HTR-8/SVneo (cell line): ENCODE results near the gene SLC25A13.

Source experiments
- DNase-seq: peaks from one replicate; pipeline ENCODE4 v3.0.0; 2011; ENCODE audit warnings: low spot score, mixed read lengths; ENCODE audit not compliant: insufficient read length
- FAIRE-seq: peaks from 2 replicates; lab custom pipeline; 2011; peaks lifted over from hg19 to GRCh38; lab: Jason Lieb, UNC

Gene SLC25A13

DNA sequence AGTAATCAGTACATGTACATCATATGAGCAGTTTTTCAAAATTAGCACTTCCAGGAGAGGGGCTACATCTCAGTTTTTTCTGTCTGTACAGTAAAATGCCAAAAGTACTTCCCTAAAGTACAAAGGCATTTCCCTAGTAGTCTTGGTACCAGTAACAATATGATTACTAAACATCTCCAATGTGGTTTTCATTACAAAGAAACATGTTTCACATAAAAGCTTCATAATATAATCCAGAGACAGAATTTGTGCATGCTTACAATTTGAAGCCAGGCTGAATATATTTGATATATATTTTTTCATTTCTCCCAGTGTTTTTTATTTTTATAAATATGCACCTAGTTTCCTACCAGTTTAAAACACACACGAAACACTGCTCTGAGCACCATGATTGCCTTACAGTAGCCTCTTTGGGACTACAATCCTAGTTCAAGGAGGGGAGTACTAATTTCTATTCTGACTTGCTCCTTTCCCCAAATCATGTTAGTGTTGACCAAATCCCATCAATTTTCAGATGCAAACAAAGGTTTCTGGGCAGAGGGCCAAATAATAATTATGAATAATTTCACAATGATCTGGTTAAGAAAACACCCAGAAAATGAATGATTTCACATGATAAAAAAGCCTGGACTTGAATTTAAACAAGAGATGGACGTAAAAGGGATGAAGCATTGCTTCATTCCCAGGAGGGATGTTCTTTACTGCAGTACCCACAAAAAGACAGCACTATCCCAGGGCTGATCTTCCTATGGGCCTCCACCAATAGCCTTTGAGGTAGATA lies 201.3 kb downstream of the SLC25A13 start:
- FAIRE-seq (no peak), DNase-seq (no peak)

DNA sequence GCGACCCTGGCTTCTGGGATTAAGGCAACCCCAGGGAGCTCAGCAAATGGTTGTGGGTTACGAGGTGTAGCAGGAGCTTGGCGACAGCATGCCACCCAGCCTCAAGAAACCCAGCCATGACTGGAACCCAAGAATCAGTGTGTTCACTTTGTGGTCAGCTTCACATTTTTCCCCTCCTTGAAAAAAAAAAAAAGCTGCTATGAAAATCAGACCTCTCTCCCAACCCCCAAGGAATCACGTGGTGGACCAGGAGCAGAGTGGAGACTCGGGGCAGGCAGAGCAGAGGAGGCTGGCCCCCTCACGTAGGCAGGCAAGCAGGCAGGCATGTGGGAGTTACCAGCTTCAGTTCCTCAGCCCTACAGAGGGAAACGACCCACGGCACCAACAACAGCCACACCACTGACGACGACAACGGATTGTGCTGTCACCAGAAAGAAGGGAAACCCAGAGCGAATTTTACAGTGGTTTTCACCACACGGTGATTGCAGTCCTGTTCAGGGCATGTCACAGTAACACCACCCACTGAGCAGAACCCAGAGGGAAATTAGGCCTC lies 203.4 kb downstream of the SLC25A13 start:
- DNase-seq = no peak
- no peak for FAIRE-seq

DNA sequence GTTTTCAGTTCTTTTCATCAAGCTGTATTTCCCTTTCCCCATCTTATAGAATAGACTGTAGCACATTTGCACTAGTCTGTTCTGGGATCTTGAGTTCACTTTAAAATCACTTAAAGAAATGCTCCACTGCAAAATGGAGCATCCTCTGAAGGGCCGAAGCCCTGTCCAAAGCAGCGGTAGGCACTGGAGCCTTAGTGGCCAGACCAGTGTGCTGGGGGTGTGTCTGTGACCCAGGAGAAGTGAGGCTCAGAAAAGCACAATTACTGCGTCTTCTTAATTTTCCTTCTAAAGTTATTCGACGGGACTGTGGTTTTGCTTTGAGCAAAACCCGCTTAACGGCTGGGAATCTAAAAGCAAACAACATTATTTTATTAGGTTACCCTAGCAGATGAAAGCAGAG lies 205.7 kb downstream of the SLC25A13 start:
- no peak for DNase-seq

DNA sequence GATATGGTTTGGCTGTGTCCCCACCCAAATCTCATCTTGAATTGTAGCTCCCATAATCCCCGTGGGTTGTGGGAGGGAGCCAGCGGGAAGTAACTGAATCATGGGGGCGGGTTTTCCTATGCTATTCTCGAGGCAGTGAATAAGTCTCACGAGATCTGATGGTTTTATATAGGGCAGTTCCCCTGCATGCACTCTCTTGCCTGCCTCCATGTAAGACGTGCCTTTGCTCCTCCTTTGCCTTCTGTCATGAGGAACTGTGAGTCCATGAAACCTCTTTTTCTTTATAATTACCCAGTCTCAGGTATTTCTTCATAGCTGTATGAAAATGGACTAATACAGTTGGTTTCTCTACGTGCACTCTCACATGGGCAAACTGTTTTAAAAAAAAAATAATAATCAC lies 207.7 kb downstream of the SLC25A13 start:
- FAIRE-seq = no peak
- DNase-seq = no peak

More for the DNA sequence above, 205.7 kb downstream of the SLC25A13 start:
- FAIRE-seq = no peak

DNA sequence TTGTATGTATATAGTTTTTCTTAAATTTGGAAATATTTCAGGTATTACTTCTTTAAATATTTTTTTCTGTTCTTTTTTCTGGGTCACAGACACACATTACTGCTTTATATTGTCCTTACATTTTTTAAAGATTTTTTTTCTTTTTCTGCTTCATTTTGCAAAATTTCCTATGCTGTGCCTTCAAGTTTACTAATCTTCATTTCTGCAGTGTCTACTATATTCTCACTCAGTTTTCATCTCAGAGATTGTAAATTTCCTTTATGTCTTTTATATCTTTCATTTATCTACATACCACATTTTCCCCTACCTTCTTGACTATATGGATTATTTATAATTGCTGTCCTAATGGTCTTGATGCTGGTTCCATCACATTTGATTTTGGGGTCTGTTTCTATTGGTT lies 210.5 kb downstream of the SLC25A13 start:
- DNase-seq (no peak), FAIRE-seq (no peak)

DNA sequence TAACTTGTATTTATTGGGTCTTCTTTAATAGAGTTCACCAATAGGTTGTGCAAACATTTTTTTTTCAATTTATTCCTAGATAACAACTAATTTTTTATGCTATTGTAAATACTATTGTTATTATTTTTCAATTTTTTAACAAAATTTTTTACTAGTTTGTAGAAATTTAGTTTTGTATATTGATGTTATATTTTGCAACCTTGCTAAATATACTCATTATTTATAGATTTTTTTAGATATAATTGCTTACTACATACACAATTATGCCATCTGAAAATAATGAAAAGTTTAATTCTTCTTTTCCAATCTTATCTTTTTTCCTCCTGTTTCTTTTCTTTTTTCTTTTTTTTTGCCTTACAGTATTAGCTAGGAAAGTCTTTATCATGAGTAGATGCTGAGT lies 216.9 kb downstream of the SLC25A13 start:
- FAIRE-seq = no peak
- no peak for DNase-seq

DNA sequence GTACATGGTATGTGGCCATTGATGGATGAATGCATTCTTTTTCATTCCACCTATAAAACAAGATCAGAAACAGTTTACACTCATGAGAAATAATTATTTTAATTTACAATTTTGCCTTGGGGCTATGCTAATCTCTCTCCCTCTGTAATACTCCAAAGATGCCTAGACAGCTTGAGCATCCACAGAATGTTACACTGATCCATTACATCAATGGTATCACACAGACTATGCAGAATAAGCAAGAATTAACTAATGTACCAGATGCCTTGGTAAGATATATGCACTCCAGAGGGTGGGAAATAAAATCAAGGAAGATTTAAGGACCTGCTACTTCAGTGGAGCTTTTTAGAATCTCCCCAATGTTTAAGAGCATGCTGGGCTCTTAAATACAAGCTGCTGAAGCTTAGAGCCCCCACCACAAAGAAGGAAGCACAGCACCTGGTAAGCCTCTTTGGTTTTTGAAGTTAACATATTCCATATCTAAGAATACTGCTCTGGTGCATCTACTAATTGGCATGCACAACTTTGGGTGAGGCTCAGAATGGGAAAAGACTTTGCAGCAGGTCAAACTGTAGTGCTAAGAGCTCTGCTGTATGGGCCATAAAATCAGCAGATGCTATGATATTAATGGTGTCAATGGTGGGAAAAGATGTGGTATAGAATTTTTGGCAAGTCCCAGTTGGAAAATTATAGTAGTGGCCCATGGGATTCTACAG lies 219.6 kb downstream of the SLC25A13 start:
- FAIRE-seq (no peak), DNase-seq (no peak)

DNA sequence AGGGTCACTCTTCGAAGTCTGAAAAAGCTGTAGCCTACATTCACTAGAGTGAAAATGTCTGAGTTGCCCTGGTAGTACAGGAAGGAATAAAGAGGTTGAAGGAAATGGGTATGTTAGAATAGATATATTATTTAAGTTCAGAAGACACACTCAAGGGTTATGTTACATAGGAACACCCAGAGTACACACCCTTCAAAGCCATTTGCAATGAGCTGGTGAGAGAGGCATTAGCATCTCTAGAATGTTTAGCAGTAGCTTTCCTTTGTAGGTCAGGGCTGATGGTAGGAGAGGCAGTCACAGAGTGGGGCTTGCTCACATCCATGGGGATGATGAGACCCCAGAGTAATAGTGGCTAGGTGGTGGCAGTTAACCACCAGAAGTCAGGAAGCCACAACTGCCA lies 221.2 kb downstream of the SLC25A13 start:
- DNase-seq = no peak
- no peak for FAIRE-seq

DNA sequence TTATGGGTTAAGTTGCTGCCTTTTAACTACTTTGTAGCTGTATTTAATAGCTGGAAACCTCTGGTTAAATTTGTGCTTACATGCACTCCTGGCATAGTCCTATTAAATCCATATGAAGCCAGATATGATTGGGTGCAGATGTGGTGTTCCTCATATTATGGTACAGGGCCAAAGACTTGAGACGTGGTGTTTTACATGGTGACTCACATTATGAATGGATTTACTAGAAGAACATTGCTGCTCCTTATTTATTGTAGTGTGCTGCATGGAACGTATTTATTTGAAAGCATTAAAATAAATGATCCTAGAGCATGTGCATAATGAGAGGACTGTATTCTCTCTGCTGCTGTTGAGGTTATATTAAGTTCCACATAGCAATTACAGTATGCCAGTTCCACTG lies 224.1 kb downstream of the SLC25A13 start:
- FAIRE-seq (no peak), DNase-seq (no peak)

DNA sequence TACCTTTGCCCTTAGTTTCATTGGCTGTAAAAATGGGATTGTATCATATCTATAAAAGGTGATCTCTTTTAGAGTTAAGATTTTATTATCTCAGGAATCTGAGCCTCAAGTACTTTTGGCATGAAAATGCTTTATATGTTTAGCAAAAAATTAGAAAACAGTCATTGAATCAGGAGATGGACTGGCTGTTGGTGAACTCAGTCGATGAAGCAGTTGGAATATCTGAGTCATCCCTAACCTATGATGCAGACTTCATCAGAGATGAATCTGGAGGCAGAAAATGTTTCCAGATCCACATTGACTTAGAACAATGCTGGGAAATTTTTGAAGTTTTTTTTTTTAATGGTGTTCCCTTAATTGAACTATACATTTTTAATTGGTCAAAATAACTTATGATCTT lies 228.5 kb downstream of the SLC25A13 start:
- DNase-seq (no peak), FAIRE-seq (no peak)

DNA sequence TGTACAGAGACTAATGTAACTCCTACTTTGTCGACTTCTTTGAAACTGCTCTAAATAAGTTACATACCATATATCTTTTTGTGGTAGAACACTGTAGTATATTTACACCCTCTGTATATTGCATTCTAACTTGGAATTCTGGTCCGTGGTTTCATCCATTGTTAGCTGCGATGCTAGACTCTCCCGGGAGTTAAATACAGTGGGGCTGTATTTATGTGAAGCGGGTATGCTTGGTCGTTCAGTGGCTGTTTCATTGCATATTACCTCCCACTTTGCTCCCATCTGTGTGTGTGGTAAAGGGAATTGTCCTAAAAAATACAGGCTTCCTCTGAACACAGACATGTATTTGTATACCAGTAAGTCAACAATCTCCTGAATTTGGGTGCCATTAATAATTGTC lies 231.1 kb downstream of the SLC25A13 start:
- FAIRE-seq (no peak), DNase-seq (no peak)

DNA sequence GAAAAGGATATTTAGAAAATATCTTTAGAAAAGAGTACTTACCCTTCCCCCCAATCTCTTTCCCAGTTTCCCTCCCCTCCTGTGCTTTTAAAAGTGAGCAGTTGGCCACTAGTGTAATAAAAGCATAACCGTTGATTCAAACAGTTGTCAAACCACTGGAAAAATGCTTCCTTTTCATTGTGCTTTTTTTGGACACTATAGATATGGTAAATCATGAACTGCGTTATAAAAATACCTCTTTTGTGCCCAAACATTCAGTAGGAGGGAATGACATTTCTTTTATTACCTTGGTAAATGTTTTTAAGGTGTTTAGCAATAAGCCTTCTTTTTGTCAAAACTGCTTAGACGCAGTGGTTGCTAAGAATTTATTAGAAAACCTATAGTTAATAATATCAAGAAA lies 232.4 kb downstream of the SLC25A13 start:
- FAIRE-seq = no peak

DNA sequence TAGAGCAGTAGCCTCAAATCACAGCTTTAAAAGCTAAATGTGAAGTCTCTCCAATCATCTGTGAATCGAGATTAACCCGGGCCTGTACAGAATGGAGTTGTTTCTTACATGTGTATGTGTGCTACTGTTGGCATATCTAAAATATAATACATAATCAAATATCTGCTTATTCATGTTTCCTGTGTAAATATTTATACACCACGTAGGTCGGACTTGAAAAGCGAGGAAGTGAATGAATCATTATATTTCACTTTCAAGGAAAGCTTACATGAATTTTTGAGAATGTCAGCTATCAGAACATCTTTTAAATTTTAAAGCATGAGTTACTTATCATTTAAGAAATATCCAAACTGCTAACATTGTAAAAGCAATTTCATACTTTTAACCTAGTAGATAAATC lies 233.3 kb downstream of the SLC25A13 start:
- FAIRE-seq = no peak
- DNase-seq = no peak

More for the DNA sequence above, 232.4 kb downstream of the SLC25A13 start:
- no peak for DNase-seq

DNA sequence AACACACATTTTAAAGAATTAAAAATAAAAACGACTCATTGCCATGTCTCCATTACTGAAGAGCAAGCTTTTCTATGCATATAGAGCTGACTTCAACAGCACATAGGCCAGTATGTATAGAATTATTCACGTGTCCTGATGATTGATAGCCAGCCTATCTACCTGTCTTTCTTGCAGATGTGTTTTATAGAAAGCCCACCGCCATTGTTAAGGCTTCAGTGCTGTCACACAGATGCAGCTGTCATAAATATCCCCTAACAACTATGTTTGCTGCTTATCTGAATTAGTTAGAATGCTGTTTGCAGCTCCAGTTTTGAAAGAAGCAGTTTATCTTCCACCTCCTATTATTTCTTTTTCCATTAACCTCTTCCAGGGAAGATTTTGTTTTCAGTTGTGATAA lies 235.9 kb downstream of the SLC25A13 start:
- no peak for FAIRE-seq
- no peak for DNase-seq

DNA sequence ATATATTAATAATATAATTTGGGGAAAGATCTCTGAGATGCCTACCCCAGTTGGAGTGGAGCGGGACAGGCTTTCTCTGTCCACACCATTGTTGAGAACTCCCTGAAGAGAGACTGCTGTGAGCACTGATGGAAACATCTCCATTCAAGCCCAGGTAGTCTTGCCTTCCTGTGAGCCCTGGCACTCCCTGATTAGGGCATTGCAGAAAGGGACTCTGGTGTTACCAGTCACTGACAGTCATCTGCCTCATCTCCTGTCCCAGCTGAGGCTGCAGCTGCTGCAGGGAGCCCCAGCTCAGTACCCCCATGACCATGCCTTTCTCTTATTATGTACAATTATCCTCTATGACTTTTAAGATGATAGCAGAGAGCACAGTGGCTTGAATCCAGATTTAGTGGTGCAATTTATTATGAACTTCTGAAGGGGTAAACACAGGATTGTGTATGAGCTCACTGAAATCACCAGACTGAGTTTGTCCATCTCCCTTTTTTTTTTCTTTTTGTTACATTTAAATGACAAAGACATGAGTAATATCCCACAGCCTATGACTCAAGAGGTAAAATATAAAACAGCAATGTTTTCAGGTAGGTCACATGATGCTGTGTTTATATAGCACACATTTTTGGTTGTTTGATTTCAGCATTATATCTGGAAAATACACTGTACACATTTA lies 236.9 kb downstream of the SLC25A13 start:
- FAIRE-seq = no peak
- no peak for DNase-seq

DNA sequence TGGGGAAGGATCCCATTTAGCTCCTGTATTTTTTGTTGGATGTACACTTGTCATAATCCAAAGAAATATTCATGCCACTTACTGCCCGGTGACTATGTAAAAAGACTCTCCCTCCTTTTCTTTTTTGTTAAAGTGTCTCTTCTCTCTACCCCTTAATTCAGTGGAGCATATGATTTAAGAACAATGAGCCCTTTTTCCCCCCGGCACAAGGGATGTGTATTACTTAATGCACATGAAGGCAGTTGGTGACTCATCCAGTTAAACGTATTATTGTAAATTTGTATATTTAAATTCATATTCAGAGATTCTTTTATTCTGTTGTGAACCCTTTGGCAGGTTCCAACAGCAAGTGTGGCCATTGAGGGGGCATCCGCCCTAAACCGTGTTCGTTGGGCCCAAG lies 241.9 kb downstream of the SLC25A13 start:
- no peak for FAIRE-seq
- DNase-seq = no peak

DNA sequence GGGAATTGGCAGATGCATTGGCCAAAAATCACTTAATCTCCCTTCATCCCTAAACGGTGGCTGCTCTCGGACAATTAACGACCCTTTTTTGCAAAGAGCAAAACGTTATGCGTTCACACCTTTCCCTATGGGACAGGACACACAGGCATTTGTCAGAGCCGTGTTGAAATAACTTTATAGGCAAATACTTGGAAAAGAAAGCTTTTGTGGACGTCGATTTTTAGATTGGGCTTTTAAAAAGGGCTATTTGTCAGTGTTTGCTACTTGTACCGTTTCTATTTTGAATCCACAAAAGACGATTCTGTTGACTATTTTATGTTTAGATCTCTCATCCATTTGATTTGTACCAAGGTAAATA lies 245.6 kb downstream of the SLC25A13 start:
- DNase-seq (no peak), FAIRE-seq (no peak)

DNA sequence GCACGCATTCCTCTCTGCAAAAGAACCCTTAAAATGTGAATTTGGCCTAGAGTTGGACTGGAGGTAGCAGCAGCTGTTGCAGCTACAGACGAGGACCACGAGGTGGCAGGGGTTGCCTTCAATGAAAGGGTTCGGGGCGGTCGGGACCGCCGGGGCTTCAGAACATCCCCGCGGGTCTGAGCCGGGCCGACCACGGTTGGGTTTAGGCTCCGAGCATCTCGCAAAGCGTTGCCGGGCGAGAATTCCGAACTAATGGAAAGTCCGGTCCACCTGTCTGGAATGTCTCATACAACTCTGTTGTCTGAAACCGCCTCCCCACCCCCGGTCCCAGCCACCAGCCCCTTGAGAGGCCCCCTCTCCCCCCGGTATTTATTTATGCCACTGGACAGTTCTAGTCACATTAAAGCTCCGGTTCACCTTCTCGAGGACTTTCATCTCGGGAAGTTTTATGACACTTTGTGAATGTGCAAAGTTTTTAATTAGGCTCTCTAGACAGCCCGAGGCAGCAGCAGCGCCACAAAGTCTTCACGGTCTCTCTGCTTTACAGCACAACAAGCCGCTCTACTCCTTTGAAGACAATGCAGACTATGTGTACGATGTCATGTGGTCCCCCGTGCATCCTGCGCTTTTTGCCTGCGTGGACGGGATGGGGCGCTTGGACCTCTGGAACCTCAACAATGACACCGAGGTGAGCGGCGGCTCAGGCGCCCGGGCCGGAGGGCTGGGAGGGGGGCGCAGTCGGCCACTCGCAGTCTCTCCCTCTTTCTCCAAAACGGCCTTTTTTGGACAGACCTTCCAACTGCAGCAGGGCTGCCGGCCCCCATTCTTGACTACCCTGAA lies 246.2 kb downstream of the SLC25A13 start:
- no peak for FAIRE-seq

DNA sequence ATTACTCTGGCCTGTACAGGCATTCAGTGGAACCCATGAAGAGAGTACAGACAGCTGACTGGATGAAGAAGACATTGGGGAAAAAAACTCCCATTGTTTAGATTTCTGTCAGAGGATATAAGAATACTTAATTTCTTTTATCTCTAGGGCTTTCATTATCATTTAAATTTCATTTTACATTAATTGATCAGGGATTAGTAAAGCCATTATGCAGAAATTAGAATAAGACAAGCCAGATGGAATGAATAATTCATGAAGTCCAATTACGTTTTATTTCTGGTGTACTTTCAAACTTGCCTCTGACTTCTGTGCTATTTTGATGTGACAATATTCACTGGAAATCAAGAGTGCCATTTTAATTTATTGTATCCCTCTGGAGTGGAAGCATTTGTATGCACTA lies 247.0 kb downstream of the SLC25A13 start:
- FAIRE-seq = no peak
- no peak for DNase-seq

More for the DNA sequence above, 246.2 kb downstream of the SLC25A13 start:
- peak; percentile 34 for DNase-seq
